Fibroblast of the conjunctiva (primary cell): ENCODE data around the gene UTRN.

Source experiments
- DNase-seq: peaks from one replicate; pipeline ENCODE4 v3.0.0-alpha.2; 2010; ENCODE audit warnings: low read depth

Gene UTRN

GRCh38 chr6:144314003-144314485 is 28.9 kb downstream of the UTRN start:
- DNase-seq, result peak; percentile 53

- DNase-seq, result no peak
These were observed 29.4 kb downstream of the UTRN start for GRCh38 chr6:144314562-144314961.

GRCh38 chr6:144315226-144315980 is 30.3 kb downstream of the UTRN start:
- no peak for DNase-seq

DNA sequence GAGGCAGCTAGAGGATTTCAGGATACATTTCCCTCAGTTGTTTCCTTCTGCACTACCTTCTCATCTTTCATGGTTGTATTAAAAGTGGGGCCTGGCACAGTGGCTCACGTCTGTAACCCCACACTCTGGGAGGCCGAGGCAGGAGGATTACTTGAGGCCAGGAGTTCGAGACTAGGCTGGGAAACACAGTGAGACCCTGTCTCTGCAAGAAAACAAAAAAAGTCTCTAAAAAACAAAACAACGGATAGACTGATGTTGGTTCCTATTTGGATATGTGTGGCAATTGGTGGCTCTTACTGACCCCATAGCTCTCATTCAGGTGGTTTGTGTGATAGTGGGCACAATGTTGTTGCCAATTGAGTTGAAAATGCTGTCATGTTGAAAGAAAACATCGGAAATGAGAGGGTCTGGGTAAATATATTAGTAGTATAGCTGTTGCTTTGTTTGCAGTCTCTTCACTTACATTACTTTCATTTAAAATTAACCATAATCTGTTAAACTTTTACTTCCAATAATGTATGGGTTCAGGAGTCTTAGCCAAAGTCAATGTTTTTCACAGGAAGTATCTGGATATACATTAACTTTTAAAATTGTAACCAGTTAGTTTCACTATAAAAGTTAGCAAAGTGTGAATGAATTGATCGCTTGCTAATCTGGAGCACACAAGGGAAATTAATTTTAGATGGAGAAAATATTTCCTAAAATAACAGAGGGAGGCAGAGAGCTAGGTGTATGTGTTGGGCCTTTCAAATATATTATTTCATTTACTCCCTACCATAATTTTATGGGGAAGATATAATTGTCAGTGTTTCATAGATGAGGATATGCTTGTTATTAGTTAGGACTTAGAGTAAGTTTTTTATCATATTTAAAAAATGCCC is 31.1 kb downstream of the UTRN start:
- no peak for DNase-seq

GRCh38 chr6:144316862-144317195 is 31.7 kb downstream of the UTRN start:
- DNase-seq, result no peak

GRCh38 chr6:144317736-144318135 is 32.6 kb downstream of the UTRN start:
- DNase-seq, result no peak

- no peak for DNase-seq
These were observed 34.1 kb downstream of the UTRN start for GRCh38 chr6:144319211-144319610.

- DNase-seq, result no peak
These were observed 35.6 kb downstream of the UTRN start for GRCh38 chr6:144320741-144321140.

DNA sequence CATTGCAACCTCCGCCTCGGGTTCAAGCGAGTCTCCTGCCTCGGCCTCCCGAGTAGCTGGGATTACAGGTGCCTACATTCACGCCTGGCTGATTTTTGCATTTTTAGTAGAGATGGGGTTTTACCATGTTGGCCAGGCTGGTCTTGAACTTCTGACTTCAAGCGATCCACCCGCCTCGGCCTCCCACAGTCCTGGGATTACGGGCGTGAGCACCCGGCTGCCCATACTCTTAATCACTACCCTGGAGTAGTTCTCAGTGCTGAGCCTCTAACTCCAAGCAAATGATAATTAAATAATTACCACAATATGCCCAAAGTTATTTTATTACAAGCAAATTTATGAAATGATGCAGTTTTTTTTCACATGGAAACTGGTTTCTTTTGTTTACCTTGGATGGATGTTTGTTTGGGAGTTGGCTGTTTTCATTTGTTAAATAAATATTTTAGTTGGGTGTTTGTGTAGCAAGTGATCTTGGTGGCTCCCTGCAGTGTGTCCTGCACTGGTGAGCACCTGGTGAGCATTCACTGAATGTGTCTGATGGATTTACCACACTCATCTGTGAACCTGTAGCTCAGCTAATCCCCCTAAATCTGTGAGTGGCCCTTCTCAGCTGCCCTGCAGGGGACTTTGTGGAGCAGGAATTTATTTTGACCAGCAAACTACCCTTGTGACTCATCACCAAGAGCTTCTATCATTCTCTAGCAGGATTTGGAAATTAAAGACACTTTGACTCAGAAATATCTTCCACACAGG is 36.9 kb downstream of the UTRN start:
- no peak for DNase-seq

DNA sequence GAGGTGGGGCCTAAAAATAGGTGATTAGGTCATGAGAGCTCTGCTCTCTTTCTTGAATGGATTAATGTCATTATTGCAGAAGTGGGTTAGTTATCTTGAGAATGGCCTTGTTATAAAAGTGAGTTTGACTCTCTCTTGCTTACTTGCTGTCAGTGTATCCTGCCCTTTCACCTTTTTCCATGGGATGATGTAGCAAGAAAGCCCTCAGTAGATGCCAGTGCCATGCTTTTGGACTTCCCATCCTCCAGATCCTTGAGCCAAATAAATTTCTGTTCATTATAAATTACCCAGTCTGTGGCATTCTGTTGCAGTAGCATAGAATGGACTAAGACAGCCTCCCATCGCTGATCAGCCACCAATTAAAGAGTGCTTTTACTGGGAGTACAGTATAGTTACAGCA is 40.1 kb downstream of the UTRN start:
- DNase-seq, result no peak

GRCh38 chr6:144326393-144326792 is 41.3 kb downstream of the UTRN start:
- DNase-seq, result no peak

DNA sequence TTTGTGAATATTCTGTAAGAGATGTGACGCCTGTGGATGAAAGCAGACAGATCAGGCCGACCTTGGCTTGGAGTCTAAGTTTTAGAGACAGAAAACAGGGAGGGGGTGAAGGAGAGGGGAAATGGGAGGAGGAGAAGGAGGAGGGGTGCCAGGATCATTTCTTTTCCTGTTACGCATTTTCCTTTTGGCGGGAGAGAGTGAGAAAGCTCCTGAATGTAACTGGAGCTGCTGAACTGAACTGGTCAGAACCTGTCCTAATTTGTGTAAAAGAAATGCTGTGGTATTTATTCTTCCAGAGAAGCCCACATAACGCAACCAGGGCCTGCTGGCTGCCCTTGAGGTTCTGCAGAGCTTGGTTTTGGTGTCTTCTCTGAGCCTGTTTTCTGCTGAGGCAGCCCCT is 41.9 kb downstream of the UTRN start:
- DNase-seq, result no peak

DNA sequence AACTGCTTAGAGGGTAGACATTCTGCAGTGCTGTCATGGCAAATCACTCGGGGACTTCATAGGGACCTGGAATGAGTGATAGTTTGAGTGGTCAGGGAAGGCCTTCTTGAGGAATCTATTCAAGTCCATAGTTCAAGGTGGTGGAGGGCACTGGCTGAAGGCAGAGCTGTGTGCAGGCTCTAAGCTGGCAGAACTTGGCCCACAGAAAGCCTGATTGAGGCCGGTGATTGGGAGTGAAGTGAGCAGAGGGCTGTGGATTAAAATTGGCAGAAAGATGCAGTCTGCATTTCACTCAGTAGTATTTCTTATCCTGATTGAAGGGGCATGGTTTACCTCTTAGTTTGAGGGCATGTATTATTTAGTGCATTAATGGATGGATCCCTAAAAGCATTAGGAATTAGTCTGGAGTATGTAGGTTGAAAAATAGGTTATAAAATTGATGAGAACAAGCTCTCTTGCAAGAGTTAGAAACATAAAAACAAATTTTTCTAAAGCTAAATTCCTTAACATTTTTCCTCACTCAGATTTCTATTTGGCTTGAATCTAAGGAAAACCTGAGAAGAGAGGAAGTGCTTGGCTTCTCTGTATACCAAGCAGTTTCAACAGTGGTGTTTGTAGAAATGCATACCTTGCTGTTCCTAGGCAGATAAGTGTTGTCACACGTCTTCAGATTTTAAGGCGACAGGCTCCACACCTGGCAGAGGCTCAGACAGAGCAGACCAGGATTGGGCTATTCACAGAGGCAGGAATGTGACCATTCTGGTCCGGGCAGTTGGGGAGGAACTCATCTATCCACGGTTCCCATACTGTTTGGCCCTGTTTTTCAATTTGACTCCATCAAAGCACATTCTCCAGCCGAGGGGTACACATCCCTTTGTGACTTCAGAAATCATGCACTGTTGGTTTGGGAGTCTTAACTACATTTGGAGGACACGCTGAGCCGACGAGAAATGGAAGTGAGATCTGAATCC is 45.2 kb downstream of the UTRN start:
- no peak for DNase-seq

DNA sequence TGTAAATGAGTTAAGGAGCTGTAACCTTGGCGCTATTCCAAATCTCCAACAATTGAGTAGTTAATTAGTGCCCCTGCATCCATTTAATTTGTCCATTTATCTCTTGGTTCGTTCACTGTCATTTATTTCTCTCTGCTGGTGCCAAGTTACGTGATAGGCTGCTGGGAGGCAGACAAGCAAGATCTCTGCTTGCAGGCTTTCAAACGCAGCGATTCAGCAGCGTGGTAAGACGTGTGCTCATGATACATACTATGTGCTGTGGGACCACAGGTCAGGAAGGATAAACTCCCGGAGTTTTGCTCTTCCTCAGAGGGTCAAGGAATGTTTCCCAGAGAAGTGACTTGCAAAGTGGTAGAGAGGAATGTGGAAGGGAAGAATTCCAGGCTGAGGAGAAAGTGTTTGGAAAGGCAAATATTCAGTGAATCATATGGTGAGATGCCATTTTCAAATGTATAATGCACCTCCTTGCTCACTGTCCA is 46.4 kb downstream of the UTRN start:
- DNase-seq, result no peak

DNA sequence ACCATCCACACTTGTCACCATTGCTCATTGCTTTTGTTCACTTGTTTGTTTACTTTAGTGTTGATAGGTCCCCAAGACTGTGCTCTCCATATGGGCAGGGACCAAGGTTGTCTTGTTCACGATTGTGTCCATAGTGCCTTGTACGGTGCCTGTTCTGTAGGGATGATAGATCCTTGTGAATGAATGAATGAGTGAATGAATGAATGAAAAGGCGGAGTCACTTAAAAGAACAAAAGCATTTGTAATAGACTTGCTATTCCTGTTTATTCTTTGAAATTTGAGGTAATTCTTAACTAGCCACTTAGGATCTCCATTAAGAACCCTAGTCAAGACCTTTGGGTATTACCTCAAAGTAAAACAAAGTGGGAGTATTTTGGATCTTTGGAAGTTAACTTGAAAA is 47.0 kb downstream of the UTRN start:
- no peak for DNase-seq

DNA sequence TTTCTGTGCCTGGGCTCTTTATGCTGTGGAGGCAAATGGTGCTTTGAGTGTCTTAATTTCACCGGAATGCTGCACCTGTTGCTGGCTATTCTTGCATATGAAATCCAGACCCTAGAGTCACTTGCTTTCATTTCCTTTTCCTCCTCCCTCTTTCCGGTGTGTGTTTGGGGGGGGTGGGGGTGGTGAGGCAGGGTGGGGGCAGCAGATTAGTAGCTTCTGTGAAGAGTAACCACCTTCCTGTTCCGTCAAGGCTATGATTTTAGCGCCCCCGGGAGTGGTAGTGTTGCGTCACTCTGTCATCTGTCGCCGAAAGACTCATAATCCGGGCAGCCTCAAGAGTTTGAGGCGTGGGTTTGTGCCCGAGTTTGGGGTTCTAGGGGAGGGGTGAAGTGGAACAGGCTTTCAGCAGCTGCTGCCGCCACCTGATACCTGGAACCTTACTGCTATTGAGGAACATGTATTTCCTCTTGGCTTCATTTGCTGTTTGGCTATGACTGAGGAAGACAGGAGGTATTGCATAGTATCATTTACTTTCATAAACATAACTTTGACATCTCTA is 49.1 kb downstream of the UTRN start:
- DNase-seq, result no peak
